GM10248 (cell line): ENCODE results near the gene PRKG1.
"Not testable (repeated sequence)": the region's sequence is repeated elsewhere in the genome, so short reads cannot be mapped to it uniquely, and the experiment has no call there.

Experiments used
- CTCF ChIA-PET: fragments of 300-600 bp; sonication (Branson Sonifier 250); formaldehyde crosslinking; extraction: SDS; loops from one replicate; lab custom pipeline; 2021; ENCODE audit warnings: antibody characterized with exemption; lab: Yijun Ruan, JAX
- POLR2A ChIA-PET: fragments of 350-650 bp; sonication (Branson Sonifier 250); formaldehyde crosslinking; extraction: SDS; loops from one replicate; lab custom pipeline; 2020; ENCODE audit warnings: antibody characterized with exemption; lab: Yijun Ruan, JAX
- DNase-seq: peaks from one replicate; pipeline ENCODE4 v3.0.0; 2012; ENCODE audit errors: extremely low spot score
- TF ChIP-seq, protein P1 (sequence below): IDR thresholded peaks from 2 replicates; pipeline ENCODE4 v1.5.1; 2012; ENCODE audit warnings: mild to moderate bottlenecking, low read depth; ENCODE audit errors: extremely low read depth, missing control alignments, control extremely low read depth

Gene PRKG1

DNA sequence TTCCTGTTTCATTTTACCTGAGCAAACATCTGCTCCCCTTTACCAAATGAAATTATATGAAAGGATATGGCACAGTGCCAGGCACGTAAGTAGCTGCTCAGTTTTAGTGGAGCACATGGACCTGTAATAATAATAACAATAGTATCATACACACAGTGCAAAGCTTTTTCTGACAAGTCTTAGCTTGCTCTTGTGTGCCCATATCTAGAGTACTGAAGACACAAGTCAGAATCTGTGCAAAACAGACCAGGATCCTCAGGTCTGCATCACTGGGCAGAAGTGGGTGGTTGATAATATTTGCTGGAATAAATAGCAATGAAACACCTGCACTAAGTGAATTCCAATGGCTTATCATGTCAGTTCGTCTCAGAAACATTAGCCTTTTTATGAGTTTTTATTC lies 1154.3 kb downstream of the PRKG1 start:
- no peak for DNase-seq
- POLR2A ChIA-PET = no interaction called here
- CTCF ChIA-PET = interaction anchor here (1.2 kb wide), 1 partner anchor 12 kb away, joined by 4 read pairs; no protein-coding TSS in a partner anchor

DNA sequence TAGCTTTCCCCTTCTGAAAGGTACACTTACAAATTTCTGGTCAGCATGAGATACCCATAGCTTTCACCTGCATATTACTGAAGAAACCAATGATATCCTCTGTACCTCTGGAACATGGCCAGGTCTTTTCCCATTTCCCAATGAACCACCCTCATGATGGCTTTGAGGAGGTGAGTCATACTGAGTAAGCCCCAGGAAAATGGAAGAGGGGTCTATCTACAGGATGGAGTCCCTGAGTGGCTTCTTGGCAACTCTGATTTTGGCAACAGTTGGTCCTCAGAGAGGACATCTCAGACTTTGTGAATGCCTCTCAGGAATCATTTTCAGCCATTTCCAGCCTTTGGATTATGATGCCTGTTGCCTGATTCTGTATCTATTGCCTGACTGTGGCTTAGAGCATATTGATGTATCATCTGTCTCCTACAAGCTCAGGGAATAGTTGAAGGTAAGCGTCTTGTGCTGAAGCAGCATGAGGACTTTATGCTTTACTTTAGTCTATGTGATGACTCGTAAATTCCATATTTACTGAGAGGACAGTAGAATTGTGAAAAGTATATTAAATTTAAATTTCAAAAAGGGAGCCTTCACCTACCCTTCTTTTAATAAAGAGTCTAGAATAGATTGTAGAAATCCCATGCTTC lies 1155.1 kb downstream of the PRKG1 start:
- ChIA-PET CTCF (interaction anchor here (1.3 kb wide), 1 partner anchor 13 kb away, joined by 4 read pairs; no protein-coding TSS in a partner anchor), POLR2A (no interaction called here)
- no peak for DNase-seq
- TF ChIP-seq, protein P1, sequence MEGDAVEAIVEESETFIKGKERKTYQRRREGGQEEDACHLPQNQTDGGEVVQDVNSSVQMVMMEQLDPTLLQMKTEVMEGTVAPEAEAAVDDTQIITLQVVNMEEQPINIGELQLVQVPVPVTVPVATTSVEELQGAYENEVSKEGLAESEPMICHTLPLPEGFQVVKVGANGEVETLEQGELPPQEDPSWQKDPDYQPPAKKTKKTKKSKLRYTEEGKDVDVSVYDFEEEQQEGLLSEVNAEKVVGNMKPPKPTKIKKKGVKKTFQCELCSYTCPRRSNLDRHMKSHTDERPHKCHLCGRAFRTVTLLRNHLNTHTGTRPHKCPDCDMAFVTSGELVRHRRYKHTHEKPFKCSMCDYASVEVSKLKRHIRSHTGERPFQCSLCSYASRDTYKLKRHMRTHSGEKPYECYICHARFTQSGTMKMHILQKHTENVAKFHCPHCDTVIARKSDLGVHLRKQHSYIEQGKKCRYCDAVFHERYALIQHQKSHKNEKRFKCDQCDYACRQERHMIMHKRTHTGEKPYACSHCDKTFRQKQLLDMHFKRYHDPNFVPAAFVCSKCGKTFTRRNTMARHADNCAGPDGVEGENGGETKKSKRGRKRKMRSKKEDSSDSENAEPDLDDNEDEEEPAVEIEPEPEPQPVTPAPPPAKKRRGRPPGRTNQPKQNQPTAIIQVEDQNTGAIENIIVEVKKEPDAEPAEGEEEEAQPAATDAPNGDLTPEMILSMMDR = no peak

More for the DNA sequence above, 1154.3 kb downstream of the PRKG1 start:
- TF ChIP-seq, protein P1 = no peak

DNA sequence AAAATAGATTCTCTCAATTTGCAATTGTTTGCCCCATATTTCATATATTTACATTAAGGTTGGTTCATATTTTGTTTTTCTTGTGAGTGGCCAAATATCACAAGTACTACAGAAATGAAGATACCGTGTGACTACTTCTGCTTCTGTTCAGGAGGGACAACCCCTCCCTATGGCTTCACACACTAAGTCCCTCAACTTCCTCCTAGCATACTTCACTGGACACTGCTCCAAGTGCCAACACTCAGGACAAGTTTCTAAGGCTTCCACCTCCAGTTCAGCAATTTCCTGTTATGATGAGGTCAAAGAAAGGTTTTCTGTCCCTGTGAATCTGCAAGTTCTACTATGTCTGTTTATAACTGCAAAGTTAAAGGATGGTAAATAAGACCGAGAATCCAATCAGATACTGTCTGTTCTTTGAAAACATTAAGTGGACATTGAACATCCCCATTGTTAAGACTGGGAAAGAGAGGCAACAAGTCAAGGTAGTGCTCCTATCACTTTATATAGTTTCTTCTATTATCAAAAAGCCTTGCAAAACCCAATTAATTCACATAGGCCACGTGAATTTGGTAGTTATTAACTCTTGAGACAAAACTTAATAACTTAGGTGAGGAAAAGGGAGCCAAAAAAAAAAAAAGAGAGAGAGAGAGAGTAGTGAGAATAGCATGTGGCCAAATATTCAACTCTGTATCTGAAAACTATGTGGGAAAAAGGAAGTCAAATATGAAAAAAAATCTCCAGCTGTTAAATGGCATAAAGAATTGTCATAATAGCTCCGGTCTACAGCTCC lies 1158.5 kb downstream of the PRKG1 start:
- peak; percentile 54 for DNase-seq
- POLR2A ChIA-PET = no interaction called here
- CTCF ChIA-PET = no interaction called here
- TF ChIP-seq, protein P1 = no peak

GRCh38 chr10:52233351-52233991 lies 1159.2 kb downstream of the PRKG1 start:
- POLR2A ChIA-PET, DNase-seq, CTCF ChIA-PET: not testable (repeated sequence)

DNA sequence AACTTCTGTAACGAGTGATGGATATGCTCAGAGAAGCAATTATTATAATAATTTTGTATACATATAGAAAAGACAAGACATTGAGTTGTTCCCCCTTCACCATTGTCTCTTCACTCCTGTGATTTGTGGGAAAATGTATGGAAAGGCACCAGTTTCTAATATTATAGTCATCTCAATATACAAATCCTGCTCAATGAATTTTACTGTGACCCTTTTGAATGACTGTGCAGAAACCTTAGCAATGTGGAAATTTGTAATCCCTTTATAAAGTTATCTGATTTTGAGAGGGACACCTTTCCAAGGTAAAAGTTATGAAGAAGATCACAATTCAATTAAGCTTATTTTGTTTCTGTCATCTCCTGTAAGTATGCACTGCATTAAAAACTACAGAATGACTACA lies 1165.5 kb downstream of the PRKG1 start:
- ChIA-PET POLR2A (no interaction called here), CTCF (no interaction called here)
- TF ChIP-seq, protein P1 = no peak
- no peak for DNase-seq

- POLR2A ChIA-PET = no interaction called here
- TF ChIP-seq, protein P1 = no peak
- CTCF ChIA-PET = interaction anchor here (1.9 kb wide), 1 partner anchor 29 kb away, joined by 5 read pairs; no protein-coding TSS in a partner anchor
- DNase-seq = no peak
Measured at GRCh38 chr10:52245547-52245946, 1171.3 kb downstream of the PRKG1 start.

DNA sequence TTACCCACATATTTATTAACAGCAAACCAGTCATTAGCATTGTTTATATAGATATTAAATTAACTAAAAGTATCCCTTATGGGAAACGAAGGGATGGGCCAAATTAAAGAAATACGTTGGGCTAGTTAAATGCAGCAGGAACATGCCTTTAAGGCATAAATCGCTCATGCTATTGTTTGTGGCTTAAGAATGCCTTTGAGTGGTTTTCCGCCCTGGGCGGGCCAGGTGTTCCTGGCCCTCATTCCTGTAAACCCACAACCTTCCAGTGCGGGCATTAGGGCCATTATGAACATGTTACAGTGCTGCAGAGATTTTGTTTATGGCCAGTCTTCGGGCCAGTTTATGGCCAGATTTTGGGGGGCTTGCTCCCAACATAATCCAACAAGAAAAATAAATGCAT lies 1173.6 kb downstream of the PRKG1 start:
- POLR2A ChIA-PET, CTCF ChIA-PET, DNase-seq: not testable (repeated sequence)
